ENCODE measurements around the gene SRCAP. TPM values are rescaled to one million over a fixed set of nuclear protein-coding genes. Genes with fewer than 3 reads are reported as not detected.

The SRCAP gene
- total and polyA plus RNA-seq, 2 of the 8 experiments (the other 6 are each of a cell fraction or from before 2014, with no cell fraction given), result 5.5 to 54.3 TPM

GRCh38 chr16:30663820-30664219 lies 35.2 kb upstream of the SRCAP start:
- CTCF ChIA-PET (ENCODE audit: partially characterized antibody), result interaction anchor here (0.6 to 0.9 kb wide), 3 partner anchors 16 to 779 kb away, joined by 3 read pairs; partner anchors contain the start of gene ZNF843
- TF ChIP-seq BRCA1 (IDR thresholded peaks at IDR 0.05; ENCODE audit: low read depth, low read length), result no peak
- TF ChIP-seq RAD21 (IDR thresholded peaks at IDR 0.05 in 1 of 2, conservative IDR thresholded peaks at IDR 0.05 in 1 of 2; ENCODE audit: low read depth in 2 of 2, low read length in 2 of 2), result no peak
- TF ChIP-seq SIN3A (conservative IDR thresholded peaks at IDR 0.05 in 1 of 2, IDR thresholded peaks at IDR 0.05 in 1 of 2; ENCODE audit: low read depth in 1 of 2, low read length in 2 of 2), result no peak
- TF ChIP-seq EZH2 (IDR thresholded peaks at IDR 0.05; ENCODE audit: low read depth, low read length, severe bottlenecking), result no peak
- no peak for TF ChIP-seq FOSL1 (IDR thresholded peaks at IDR 0.05; ENCODE audit: insufficient read depth, low read depth, low read length)
- no peak for TF ChIP-seq CBX8 (IDR thresholded peaks at IDR 0.05; ENCODE audit: borderline replicate concordance, low read depth, low read length)
- TF ChIP-seq ATF3 (IDR thresholded peaks at IDR 0.05; ENCODE audit: insufficient read depth, low read depth, low read length), result no peak
- TF ChIP-seq CREB1 (IDR thresholded peaks at IDR 0.05), result no peak
- TF ChIP-seq POU5F1 (IDR thresholded peaks at IDR 0.05; ENCODE audit: low read depth, low read length), result no peak
- TF ChIP-seq SRF (IDR thresholded peaks at IDR 0.05; ENCODE audit: low read depth, low read length), result no peak
- TF ChIP-seq TAF1 (IDR thresholded peaks at IDR 0.05; ENCODE audit: low read depth, low read length), result no peak
- TF ChIP-seq RXRA (IDR thresholded peaks at IDR 0.05; ENCODE audit: insufficient read depth, low read depth, low read length), result no peak
- TF ChIP-seq TAF7 (optimal IDR thresholded peaks at IDR 0.05; ENCODE audit: borderline replicate concordance, low read depth, low read length), result no peak

More at GRCh38 chr16:30663820-30664219, 35.2 kb upstream of the SRCAP start:
- Histone ChIP-seq H3K9ac (replicated peaks in 1 of 4; ENCODE audit: extremely low read depth in 1 of 4, low read depth in 3 of 4, low read length in 3 of 4) (no peak overlapping the region), H3K79me2 (ENCODE audit: control insufficient read depth in 1 of 2, insufficient read depth in 2 of 2, low read length in 2 of 2) (no peaks in the 10 kb centered on the region), H3K14ac (ENCODE audit: insufficient read length) (no peak overlapping the region), H2BK12ac (ENCODE audit: low read depth, low read length) (no peak overlapping the region), H3K4ac (replicated peaks; ENCODE audit: insufficient read length, low read depth, low read length) (no peak overlapping the region), H2AK5ac (ENCODE audit: low read depth, low read length) (no peak overlapping the region), H3K23ac (ENCODE audit: insufficient read length) (no peak overlapping the region), H3K27me3 (replicated peaks in 1 of 4; ENCODE audit: control insufficient read depth in 3 of 4, extremely low read depth in 1 of 4, insufficient read depth in 3 of 4, low read length in 3 of 4) (peaks cover 6 to 77% (median 48%) of the 10 kb centered on the region in 4 experiments), H3K56ac (replicated peaks; ENCODE audit: insufficient read length, low read depth, low read length) (no peak overlapping the region), H2BK5ac (ENCODE audit: low read depth, low read length) (no peak overlapping the region), H4K91ac (replicated peaks; ENCODE audit: insufficient read length, low read length) (no peak overlapping the region), H3K4me2 (ENCODE audit: insufficient read depth in 1 of 2, low read depth in 2 of 2, low read length in 2 of 2) (no peak overlapping the region), H3K27ac (ENCODE audit: low read depth, low read length) (no peak overlapping the region), H3K36me3 (ENCODE audit: control insufficient read depth in 2 of 4, insufficient read depth in 4 of 4, low read length in 3 of 4) (peaks cover 0 to 11% (median 2%) of the 10 kb centered on the region in 4 experiments; a peak in 4 of 8 replicates), H2BK120ac (replicated peaks; ENCODE audit: low read depth, low read length) (no peak overlapping the region), H4K8ac (ENCODE audit: extremely low read depth, insufficient read depth, low read length) (no peak overlapping the region), H3K4me3 (ENCODE audit: extremely low read depth in 1 of 4, insufficient read depth in 2 of 4, low read depth in 3 of 4, low read length in 4 of 4) (no peak overlapping the region), H3K18ac (ENCODE audit: extremely low read depth, low read length) (no peak overlapping the region), H4K20me1 (replicated peaks in 1 of 2; ENCODE audit: control insufficient read depth in 1 of 2, insufficient read depth in 2 of 2, low read length in 2 of 2) (peaks cover 18 to 63% of the 10 kb centered on the region in 2 experiments), H3K4me1 (replicated peaks in 1 of 4; ENCODE audit: control insufficient read depth in 3 of 4, insufficient read depth in 4 of 4, low read length in 3 of 4) (peaks cover 0 to 9% (median 4%) of the 10 kb centered on the region in 4 experiments; a peak in 2 of 7 replicates), H3K9me3 (ENCODE audit: insufficient read depth in 2 of 2, low read depth in 1 of 2, low read length in 1 of 2) (no peaks in the 10 kb centered on the region), H2BK20ac (ENCODE audit: low read length) (no peak overlapping the region), H4K5ac (ENCODE audit: insufficient read length, low read depth, low read length) (no peak overlapping the region), H3K79me1 (ENCODE audit: low read depth, low read length) (no peaks in the 10 kb centered on the region), H2BK15ac (ENCODE audit: low read length) (no peak overlapping the region), H2AFZ (ENCODE audit: low read length) (no peak overlapping the region), H3K23me2 (ENCODE audit: low read depth, low read length) (peaks cover 8% of the 10 kb centered on the region; the same call in 1 of the 2 replicates)
- WGBS, 2 experiments (ENCODE audit: extremely low coverage in 1 of 2, insufficient coverage in 1 of 2, insufficient read length in 1 of 2, insufficient replicate concordance in 2 of 2, low coverage in 1 of 2, low lambda C conversion rate in 2 of 2, missing lambda C conversion rate in 1 of 2), result 93% methylated on average over 5 of the region's 9 CpGs; no CpG with 5 or more reads in 1 of the 2 experiments
- DNase-seq (ENCODE audit: low read depth in 1 of 2, low spot score in 2 of 2) (no peak), FAIRE-seq (no peak)
- POLR2A ChIA-PET (ENCODE audit: partially characterized antibody), result interaction anchor here (1.8 kb wide), 1 partner anchor 11 kb away, joined by 5 read pairs; no protein-coding TSS in a partner anchor

Measured in H1 (cell line).